NCI-H2196 treated with DMSO at 0.1 percent for 48 hours (cell line): ENCODE measurements around the gene SLC16A10.
"Not testable (repeated sequence)": the region's sequence is repeated elsewhere in the genome, so short reads cannot be mapped to it uniquely, and the experiment has no call there.

ENCODE experiments used
- DNase-seq: peaks from one replicate; lab custom pipeline; 2025; ENCODE audit not compliant: unreplicated experiment; lab: John Stamatoyannopoulos, UW

SLC16A10 gene, protein sequence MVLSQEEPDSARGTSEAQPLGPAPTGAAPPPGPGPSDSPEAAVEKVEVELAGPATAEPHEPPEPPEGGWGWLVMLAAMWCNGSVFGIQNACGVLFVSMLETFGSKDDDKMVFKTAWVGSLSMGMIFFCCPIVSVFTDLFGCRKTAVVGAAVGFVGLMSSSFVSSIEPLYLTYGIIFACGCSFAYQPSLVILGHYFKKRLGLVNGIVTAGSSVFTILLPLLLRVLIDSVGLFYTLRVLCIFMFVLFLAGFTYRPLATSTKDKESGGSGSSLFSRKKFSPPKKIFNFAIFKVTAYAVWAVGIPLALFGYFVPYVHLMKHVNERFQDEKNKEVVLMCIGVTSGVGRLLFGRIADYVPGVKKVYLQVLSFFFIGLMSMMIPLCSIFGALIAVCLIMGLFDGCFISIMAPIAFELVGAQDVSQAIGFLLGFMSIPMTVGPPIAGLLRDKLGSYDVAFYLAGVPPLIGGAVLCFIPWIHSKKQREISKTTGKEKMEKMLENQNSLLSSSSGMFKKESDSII

DNA sequence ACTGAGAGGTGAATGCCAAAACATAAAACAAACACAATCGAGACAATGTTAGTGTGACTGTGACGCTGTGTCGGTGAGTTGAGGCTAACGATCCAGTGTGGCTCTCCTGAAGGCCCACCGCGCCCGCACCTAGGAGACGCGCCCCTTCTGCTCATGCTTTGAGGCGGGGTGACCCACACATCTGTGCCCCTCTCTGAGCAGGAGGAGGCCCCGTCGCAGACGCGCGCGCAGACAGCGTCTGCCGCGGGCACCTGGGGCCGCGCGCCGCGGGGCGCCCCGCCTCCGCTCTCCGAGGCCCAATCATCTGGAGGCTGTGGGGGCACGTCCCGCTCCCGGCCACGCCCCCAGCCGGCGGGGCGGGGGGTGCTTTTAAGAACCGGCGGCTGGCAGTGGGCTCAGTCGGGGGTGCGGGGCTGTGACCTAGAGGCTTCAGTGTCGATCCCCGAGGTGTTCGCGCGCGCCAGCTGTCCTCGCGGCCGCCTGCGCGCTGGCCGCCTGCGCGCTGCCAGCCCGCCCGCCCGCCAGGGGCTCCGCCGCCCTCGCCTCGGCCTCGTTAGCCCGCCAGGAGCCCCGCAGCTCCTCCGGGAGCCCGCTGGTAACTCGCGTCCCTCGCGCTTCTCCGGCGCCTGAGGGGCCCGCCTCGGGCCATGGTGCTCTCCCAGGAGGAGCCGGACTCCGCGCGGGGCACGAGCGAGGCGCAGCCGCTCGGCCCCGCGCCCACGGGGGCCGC lies at the start of gene SLC16A10:
Gene SLC16A10, plus strand, starts transcription at position 398 of the 730 bp plus-strand sequence. Its CDS starts 250 bp downstream, at position 648.
- peak; percentile 55 for DNase-seq

DNA sequence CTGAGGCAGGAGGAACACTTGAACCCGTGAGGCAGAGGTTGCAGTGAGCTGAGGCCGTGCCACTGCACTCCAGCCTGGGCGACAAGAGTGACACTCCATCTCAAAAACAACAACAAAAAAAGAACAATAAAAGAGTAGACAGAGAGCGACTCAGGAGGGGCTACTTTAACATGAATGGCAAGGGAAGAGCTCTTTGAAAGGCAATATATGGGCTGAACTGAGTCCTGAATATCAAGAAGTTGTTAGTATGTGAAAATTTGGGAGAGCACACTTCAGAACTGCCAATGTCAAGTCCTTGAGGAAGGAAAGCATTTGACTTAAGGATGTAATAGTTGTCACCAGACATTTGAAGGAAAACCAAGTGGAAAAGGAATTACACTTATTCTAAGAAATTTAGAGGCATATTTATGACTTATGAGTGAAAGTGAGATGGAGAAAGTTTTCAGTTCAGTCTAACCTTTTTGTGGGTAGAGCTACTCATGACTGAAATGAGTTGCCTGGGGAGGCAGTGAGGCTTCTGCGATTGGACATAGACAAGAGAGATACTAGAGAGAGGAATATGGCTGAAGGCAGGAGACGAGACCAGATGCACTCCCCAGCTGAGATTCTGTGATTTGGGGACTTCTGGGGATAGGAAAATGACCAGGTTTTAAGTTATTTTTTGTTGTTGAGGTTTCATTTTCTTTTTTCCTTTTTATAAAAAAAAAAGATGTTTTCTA lies 48.6 kb upstream of the SLC16A10 start:
- no peak for DNase-seq

DNA sequence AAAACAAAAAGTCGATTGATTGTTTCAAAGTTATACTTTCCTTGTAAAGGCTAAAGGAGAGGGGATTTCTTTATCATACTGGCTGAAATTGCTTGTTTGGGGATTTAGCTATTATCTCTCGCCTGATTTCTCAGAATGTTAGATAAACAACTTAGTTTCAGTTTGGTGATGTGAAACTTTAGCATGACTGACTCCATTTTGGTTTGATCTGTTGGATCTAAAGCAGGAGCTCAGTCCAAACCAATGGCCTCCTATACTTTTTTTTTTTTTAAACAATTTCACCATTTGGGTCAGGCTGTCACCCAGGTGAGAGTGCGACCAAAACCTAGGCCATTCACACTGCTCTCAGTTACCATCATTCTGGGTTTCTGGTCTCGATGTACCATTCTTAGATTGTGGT lies 45.4 kb upstream of the SLC16A10 start:
- DNase-seq, result no peak

DNA sequence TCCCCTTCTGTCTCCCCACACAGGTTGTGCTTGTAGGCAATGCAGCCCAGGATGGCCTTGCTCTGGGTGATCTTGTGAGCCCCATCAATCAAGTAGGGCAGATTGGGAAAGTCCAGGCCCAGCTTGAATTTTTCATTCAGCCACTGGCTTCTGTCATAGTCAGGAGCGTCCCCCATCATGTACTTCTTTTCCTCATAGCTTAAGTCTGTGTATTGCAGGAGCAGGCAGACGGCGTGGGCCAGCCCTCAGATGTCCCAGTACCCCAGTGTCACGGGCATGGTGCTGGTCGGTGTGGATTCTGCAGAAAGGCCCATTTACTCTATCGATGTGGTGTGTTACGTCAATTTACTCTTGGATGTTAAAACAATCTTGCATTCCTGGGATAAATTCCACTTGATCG lies 40.1 kb upstream of the SLC16A10 start:
- DNase-seq, result no peak

DNA sequence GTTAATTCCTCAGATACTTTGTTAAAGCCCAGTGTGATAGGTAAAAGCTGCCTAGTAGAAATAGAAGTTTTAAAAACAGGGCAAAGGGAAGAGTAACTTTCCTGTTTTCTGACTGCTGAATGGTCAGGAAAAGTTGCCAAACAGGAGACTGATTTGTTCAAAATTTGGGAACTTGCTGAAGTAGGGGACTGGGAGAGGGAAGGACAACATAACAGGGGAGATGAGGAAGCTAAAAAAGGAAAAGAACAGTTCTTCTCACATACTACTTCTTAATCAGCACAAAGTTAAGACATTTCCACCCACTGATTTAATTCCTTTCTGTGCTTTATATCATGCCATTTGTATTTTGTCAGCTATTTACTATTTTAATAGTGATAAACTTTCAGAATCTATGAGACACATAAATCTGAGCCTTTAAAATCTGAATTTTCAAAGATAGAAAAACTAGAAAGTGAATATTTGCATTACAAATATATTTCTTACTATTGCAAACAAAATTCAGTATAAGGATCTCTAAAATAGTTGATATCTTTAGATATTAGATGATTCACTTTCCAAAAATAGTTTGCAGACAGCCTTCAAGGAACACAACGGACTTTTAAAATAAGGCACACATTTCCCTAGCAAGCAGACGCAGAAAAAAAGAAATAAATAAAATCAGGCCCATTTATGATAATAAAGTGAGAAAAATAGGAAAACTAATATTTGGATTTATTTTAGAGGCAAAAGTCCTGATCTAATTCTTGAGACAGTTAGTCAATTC lies 36.9 kb upstream of the SLC16A10 start:
- DNase-seq, result no peak

DNA sequence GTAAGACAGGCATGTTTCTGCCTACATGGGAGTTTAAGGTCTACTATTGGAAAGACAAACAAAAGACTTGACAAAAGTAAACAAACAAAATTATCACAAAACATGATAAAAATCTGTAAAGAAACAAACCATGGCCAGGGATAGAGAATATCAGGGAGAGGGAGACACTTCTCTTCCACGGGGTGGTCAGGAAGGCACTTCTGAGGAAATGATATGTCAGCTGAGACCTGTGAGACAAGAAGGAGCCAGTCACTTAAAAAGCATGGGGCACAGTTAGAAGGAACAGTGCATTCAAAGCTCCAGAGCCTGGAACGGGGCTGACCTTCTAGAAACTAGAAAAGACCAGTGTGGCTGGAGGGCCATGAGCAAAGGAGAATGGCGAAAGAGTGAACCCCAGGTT lies 35.1 kb upstream of the SLC16A10 start:
- no peak for DNase-seq

DNA sequence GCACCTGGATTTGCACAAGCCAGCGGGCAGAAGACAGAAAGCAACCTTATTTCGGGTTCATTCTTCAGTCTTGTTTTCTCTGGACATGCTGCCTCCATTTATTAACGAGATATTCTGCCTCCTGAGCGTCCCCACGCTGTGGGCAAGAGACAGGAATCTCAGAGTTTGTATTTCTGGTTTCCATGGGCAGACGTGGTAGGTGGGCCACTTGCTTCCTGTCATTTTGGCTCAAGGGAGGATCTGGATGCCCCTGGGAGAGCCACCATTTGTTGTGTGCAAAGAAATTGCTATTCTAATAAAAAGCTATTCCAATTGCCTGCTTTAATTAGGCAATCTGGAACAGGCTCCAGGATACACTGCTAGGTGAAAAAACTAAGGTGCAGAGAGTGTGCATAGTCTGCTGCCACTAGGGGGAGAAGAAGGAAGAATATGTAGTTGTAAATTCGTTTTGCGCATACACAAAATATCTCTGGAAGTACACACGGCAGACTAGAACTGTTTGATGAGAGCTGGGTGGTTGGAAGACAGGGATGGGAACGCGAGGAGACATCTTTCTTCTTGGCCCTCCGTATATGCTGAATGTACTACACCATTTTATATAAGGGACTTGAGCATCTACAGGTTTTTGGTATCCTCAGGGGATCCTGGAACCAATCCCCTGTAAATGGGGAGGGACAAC lies 30.1 kb upstream of the SLC16A10 start:
- DNase-seq, result no peak

DNA sequence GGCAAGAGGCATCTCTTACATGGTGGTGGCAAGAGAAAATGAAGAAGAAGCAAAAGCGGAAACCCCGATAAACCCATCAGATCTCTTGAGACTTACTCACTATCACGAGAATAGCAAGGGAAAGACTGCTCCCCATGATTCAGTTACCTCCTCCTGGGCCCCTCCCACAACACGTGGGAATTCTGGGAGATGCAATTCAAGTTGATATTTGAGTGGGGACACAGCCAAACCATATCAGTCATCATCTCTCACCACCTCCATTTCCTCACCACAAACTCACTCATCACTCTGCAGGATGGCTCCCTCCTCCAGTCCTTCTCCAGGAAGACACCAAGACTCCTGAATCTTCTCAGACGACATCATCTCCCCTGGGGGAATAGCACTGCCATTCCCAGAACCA lies 25.8 kb upstream of the SLC16A10 start:
- DNase-seq, result no peak

DNA sequence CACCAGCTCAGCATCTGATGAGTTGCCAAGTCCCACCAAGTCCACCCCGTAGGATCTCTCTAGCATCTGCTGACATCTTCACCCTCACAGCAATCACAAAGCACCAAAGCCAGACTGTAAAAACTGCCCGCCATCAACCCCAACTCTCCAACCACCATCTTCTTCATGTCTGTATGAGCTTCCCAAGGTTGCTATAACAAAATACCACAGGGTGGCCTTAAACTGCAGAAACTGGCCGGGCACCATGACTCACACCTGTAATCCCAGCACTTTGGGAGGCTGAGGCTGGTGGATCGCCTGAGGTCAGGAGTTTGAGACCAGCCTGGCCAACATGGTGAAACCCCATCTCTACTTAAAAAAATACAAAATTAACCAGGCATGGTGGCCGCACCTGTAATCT lies 25.3 kb upstream of the SLC16A10 start:
- DNase-seq, result not testable (repeated sequence)

DNA sequence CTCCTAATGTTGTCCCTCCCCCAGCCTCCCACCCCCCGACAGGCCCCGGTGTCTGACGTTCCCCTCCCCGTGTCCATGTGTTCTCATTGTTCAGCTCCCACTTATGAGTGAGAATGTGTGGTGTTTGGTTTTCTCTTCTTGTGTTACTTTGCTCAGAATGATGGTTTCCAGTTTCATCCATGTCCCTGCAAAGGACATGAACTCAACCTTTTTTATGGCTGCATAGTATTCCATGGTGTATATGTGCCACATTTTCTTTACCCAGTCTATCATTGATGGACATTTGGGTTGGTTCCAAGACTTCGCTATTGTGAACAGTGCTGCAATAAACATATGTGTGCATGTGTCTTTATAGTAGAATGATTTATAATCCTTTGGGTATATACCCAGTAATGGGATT lies 24.4 kb upstream of the SLC16A10 start:
- DNase-seq, result not testable (repeated sequence)

DNA sequence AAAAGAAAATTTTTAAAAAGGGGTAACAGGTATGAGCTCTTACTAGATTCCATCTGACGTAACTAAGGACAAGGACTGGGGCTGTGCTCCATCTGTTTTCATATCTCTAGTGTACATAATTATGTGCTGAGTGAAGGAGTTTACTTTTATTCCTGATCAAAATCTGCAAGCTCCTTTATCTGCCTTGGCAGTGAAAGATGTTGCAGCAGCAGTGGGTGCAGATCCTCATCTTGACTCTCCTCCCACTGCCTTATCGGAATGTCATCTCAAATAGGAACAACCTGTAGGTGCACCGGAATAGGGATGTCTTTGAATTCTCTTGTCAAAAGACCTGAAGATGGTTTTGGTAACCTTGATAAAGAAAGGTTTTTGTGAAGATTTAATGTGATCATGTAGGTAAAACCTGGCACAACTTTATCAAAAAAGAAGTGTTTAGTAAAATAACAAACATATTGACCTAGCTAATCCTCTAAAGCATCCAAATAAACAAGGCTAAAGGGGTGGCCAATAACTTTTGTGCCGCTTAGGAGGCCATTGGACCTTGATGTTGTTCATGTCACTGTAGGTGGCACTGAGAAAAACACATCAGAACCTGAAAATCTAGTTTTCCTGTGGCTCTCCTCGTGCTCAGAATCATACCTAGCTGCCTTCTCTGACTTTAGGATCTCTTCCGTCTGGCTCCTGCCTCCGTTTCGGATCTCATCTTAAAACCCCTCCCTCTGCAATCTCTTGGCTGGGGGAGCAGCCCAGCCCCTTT lies 19.0 kb upstream of the SLC16A10 start:
- DNase-seq, result no peak

DNA sequence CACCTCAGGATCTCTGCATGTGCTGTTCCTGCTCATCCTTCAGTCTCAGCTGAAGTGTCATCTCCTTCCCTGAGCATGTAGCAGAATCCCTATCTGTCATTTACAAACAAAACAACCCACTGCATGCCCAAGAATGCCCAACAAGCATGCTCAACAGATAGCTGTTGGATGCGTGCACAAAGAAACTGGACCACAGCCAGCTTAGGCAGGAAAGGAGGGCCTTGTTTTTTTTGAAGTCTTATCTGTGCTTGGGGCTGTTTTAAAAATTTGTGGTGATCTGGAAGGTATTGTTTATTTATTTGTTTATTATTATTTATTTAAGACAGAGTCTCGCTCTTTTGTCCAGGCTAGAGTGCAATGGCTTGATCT lies 18.5 kb upstream of the SLC16A10 start:
- DNase-seq, result no peak

DNA sequence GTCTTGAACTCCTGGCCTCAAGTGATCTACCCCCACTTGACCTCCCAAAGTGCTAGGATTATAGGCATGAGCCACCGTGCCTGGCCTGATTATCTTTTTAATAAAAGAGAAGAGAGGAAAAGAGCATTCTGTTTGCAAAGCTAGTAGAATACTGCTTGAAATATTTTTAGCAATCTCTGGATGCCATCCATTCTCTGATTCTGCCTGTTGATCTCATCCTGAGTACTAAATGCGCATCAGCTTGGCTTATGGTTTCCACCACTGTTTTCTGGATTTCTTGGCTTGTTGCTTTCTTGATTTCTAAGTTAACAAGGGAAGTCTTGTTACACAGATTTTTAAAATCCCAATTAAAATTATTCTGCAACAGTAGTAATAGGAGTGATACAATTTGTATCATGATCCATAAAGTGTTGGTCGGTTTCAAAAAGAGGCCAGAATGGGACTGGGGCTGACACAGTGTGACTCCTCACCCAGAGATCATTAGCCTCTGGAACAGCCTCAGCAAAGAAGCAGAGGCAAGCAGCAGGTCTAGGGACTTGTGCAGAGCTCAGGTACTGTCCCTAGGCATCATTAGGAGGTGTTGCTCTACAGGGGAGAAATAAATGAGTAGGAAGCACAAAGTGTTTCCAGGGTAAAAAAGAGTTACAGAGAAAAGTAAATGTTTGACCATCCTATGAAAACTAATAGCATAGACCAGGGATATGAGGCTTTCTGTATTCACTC lies 17.8 kb upstream of the SLC16A10 start:
- DNase-seq, result no peak

DNA sequence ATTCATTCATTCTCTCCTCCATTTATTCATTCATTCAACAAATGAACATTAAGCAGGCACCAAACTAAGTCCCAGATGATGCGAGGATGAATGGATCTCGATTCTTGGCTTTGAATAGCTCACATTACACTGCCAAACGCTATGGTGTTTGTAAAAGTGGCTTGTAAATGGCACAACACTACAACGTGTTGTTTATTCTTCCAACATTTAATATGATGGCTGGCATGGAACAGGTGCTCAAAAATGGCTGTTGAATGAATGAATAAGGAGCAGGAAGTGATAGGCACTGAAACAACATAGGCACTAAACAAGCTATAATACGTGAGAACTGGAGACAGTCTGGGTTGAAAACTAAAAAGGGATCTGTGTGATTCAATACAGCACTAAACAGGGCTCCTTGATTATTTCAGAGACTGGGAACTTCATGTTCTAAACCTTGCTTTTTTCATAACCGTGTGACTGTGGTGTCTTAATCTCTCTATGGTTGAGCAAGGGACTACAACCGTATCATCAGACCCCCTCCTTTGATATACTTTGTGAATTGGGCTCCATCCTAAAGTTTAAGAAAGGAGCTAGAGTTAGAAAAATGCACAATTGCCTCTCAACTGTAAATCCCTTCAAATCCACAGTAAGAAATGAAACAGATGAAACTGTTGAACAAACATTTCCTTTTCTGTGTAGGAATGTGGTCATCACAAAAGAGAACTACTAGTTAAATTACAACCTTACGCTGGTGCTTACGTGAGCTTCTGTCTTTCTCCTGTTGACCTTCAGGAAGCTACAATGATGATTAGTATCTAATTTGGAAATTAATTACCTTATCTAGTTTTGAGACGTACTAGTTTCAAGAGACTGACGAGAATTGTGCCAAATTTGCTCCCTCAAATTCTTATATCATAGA lies 16.9 kb upstream of the SLC16A10 start:
- DNase-seq, result no peak

DNA sequence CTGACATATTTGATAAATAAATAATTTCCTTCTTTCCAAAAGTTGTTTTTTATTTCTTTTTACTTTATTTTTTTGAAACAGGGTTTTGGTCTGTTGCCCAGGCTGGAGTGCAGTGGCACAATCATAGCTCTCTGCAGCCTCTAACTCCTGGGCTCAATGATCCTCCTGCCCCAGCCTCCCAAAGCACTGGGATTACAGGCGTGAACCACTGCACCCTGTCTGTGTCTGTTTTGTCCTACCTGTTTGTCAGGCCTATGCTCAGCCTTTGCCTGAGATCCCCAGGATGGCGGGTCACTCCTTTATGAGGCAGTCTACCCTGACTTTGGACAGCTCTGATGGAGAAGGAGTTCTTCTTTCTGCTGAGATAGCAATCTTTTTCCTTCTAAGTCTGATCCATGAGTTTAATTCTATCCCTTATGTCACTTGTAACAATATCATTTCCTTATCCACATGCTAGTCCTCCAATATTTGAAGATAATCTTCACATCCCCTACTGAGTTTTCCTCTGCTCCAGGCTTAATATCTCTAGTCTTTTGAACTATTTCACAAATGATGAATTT lies 14.4 kb upstream of the SLC16A10 start:
- DNase-seq, result no peak

DNA sequence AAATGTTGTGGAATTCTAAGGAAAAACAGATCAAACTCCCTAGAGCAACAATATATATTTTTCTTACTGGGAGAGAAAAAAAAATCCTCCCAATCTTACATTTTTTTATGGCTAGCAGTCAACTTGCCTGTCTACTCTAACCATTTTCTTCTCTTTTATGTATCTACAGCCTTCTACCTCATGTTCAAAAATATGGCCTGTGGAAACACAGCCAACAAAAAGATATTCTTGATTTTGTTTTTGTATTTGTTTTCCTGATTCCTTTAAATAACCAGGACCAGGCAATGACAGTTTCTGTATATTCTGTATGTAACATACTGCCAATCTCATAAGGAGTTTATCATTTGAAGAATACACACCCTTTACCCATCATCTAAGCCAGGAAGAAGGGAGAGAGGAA lies 13.0 kb upstream of the SLC16A10 start:
- DNase-seq, result no peak

DNA sequence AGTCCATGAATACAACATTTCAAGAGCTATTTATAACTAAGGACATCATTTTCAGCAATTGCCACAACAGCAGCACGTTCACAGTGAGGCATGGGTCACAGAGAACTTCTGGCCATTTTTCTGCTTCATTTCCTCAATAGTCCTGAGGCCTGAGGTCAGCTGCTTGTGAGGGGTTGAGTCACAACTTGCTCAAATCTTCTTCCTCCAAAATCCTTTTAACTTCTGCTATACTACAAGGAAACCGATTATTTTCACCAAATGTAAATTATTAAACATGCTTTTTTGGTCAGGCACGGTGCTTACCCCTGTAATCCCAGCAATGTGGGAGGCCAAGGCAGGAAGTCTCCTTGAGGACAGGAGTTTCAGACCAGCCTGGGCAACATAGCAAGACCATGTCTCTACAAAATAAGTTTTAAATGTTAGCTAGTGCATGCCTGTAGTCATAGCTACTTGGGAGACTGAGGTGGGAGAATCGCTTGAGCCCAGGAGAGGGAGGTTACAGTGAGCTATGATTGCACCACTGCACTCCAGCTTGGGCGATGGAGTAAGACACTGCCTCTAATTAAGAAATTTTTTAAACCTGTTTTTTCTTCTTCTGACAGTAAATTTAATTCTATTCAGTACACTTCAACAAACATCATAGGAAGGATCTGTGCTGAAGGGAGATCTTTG lies 11.1 kb upstream of the SLC16A10 start:
- DNase-seq, result no peak
